ENCODE data around the gene RUNX2. TPM values are rescaled to one million over a fixed set of nuclear protein-coding genes. Genes with fewer than 3 reads are reported as not detected.

RUNX2 gene
- polyA plus RNA-seq, 1 donor from 2014 or later: not detected

DNA sequence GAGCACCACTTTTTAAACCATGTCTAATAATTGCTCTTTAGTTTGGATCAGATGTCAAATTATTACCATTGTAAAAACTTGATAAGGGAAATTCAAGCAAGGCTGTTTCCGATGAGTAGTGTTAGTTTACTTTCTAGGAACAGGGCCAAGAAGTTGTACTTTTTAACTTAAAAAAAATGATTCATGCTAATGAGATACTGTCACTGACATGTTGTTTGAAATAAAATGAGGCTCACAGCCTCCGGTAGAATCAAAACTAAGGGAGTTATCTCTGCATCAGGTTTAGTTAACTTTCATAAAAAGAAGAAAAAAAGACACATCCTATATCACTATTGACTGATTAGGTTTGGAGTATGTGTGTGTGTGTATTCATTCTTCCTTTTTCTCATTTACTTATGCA is 104.8 kb downstream of the RUNX2 start:
- Histone ChIP-seq H3K79me2 (replicated peaks; ENCODE audit: insufficient read depth, low read length) (no peaks in the 10 kb centered on the region), H3K9ac (ENCODE audit: low read length) (no peak overlapping the region), H3K9me2 (ENCODE audit: insufficient read depth, low read length) (no peaks in the 10 kb centered on the region), H3K27me3 (ENCODE audit: insufficient read depth, low read depth, low read length) (no peaks in the 10 kb centered on the region), H3K9me3 (ENCODE audit: low read length) (no peaks in the 10 kb centered on the region), H2AFZ (ENCODE audit: low read depth, low read length) (no peak overlapping the region), H3K36me3 (ENCODE audit: insufficient read depth, low read length) (no peaks in the 10 kb centered on the region), H3K4me3 (ENCODE audit: low read length) (no peak overlapping the region), H3F3A (ENCODE audit: insufficient read depth, low read length, poor library complexity, severe bottlenecking) (no peaks in the 10 kb centered on the region), H3K4me2 (ENCODE audit: low read length) (no peak overlapping the region), H3K27ac (ENCODE audit: low read length) (no peak overlapping the region), H4K20me1 (ENCODE audit: insufficient read depth) (no peaks in the 10 kb centered on the region)
- TF ChIP-seq RAD21 (conservative IDR thresholded peaks at IDR 0.05) (no peak), TAF1 (IDR thresholded peaks at IDR 0.05; ENCODE audit: low read depth) (no peak), MXI1 (conservative IDR thresholded peaks at IDR 0.05; ENCODE audit: poor library complexity, severe bottlenecking) (no peak), EP300 (conservative IDR thresholded peaks at IDR 0.05; ENCODE audit: poor library complexity, severe bottlenecking) (no peak), SMC3 (conservative IDR thresholded peaks at IDR 0.05; ENCODE audit: poor library complexity) (no peak), POLR2AphosphoS5 (IDR thresholded peaks at IDR 0.05) (no peak), CTCF (IDR thresholded peaks at IDR 0.05; ENCODE audit: poor library complexity, severe bottlenecking) (no peak), EZH2 (IDR thresholded peaks at IDR 0.05; ENCODE audit: borderline replicate concordance, insufficient read depth, low read length, poor library complexity, severe bottlenecking) (no peak)
- TF ChIP-seq, protein P1, sequence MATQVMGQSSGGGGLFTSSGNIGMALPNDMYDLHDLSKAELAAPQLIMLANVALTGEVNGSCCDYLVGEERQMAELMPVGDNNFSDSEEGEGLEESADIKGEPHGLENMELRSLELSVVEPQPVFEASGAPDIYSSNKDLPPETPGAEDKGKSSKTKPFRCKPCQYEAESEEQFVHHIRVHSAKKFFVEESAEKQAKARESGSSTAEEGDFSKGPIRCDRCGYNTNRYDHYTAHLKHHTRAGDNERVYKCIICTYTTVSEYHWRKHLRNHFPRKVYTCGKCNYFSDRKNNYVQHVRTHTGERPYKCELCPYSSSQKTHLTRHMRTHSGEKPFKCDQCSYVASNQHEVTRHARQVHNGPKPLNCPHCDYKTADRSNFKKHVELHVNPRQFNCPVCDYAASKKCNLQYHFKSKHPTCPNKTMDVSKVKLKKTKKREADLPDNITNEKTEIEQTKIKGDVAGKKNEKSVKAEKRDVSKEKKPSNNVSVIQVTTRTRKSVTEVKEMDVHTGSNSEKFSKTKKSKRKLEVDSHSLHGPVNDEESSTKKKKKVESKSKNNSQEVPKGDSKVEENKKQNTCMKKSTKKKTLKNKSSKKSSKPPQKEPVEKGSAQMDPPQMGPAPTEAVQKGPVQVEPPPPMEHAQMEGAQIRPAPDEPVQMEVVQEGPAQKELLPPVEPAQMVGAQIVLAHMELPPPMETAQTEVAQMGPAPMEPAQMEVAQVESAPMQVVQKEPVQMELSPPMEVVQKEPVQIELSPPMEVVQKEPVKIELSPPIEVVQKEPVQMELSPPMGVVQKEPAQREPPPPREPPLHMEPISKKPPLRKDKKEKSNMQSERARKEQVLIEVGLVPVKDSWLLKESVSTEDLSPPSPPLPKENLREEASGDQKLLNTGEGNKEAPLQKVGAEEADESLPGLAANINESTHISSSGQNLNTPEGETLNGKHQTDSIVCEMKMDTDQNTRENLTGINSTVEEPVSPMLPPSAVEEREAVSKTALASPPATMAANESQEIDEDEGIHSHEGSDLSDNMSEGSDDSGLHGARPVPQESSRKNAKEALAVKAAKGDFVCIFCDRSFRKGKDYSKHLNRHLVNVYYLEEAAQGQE (IDR thresholded peaks at IDR 0.05; ENCODE audit: borderline replicate concordance): no peak

GRCh38 chr6:45433533-45434380 is 105.6 kb downstream of the RUNX2 start:
- no peaks in the 10 kb centered on the region for H3K27me3 ChIP-seq (ENCODE audit: insufficient read depth, low read depth, low read length)
- H3K4me3 ChIP-seq (ENCODE audit: low read length): no peak overlapping the region
- H3K9me3 ChIP-seq (ENCODE audit: low read length): no peaks in the 10 kb centered on the region
- no peaks in the 10 kb centered on the region for H3K79me2 ChIP-seq (replicated peaks; ENCODE audit: insufficient read depth, low read length)
- H3K9ac ChIP-seq (ENCODE audit: low read length): no peak overlapping the region
- TF ChIP-seq, protein P1 (IDR thresholded peaks at IDR 0.05; ENCODE audit: borderline replicate concordance): no peak
- TF ChIP-seq EP300 (conservative IDR thresholded peaks at IDR 0.05; ENCODE audit: poor library complexity, severe bottlenecking): no peak
- no peak overlapping the region for H3K4me2 ChIP-seq (ENCODE audit: low read length)
- no peaks in the 10 kb centered on the region for H3K36me3 ChIP-seq (ENCODE audit: insufficient read depth, low read length)
- no peak overlapping the region for H2AFZ ChIP-seq (ENCODE audit: low read depth, low read length)
- no peaks in the 10 kb centered on the region for H3F3A ChIP-seq (ENCODE audit: insufficient read depth, low read length, poor library complexity, severe bottlenecking)
- H3K9me2 ChIP-seq (ENCODE audit: insufficient read depth, low read length): no peaks in the 10 kb centered on the region
- no peak overlapping the region for H3K27ac ChIP-seq (ENCODE audit: low read length)
- H4K20me1 ChIP-seq (ENCODE audit: insufficient read depth): no peaks in the 10 kb centered on the region
